DOHH2 (cell line): ENCODE data around the gene PPP1R15B.

ENCODE experiments used
- EZH2phosphoT487 ChIP-seq: fragments of 200-600 bp; sonication (generic); IDR thresholded peaks from 2 replicates; pipeline ENCODE4 v1.6.1; 2017; ENCODE audit warnings: borderline replicate concordance, mild to moderate bottlenecking, antibody characterized with exemption, low read length, moderate library complexity, mixed read lengths
- TF ChIP-seq, protein P1 (sequence below): fragments of 200-600 bp; sonication (generic); IDR thresholded peaks from one replicate; pipeline ENCODE4 v1.5.1; 2014; ENCODE audit warnings: antibody characterized with exemption, mild to moderate bottlenecking, low read depth, low read length; ENCODE audit not compliant: poor library complexity, severe bottlenecking

DNA sequence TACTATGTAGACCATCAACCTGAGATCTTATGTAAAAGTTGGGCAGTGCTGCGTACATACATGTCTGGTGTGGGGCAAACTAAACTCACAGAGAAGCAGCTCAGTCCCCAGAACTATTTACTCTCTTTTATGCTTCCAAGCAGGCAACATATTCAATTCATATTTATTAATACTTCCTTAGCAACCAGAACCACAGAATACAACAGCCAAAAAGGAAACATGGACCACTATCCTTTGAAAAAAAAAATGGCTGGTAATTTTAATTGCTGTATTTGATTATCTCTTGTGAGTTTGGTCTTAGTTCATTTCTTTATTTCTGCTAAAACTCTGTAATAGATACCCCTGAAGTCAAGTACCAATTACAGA lies 1.5 kb upstream of the PPP1R15B start:
- TF ChIP-seq, protein P1, sequence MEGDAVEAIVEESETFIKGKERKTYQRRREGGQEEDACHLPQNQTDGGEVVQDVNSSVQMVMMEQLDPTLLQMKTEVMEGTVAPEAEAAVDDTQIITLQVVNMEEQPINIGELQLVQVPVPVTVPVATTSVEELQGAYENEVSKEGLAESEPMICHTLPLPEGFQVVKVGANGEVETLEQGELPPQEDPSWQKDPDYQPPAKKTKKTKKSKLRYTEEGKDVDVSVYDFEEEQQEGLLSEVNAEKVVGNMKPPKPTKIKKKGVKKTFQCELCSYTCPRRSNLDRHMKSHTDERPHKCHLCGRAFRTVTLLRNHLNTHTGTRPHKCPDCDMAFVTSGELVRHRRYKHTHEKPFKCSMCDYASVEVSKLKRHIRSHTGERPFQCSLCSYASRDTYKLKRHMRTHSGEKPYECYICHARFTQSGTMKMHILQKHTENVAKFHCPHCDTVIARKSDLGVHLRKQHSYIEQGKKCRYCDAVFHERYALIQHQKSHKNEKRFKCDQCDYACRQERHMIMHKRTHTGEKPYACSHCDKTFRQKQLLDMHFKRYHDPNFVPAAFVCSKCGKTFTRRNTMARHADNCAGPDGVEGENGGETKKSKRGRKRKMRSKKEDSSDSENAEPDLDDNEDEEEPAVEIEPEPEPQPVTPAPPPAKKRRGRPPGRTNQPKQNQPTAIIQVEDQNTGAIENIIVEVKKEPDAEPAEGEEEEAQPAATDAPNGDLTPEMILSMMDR, result no peak
- no peak for TF ChIP-seq EZH2phosphoT487
